Measurements from ENCODE around the gene GRHPR.

- TF ChIP-seq POLR2AphosphoS5 (IDR thresholded peaks at IDR 0.05) (no peak), EP300 (conservative IDR thresholded peaks at IDR 0.05; ENCODE audit: poor library complexity, severe bottlenecking) (no peak), TAF1 (IDR thresholded peaks at IDR 0.05; ENCODE audit: low read depth) (no peak), CTCF (IDR thresholded peaks at IDR 0.05; ENCODE audit: poor library complexity, severe bottlenecking) (no peak), RAD21 (conservative IDR thresholded peaks at IDR 0.05) (no peak)
Measured at GRCh38 chr9:37383393-37383792, 39.1 kb upstream of the GRHPR start.
